OCI-LY7 (cell line): ENCODE data around the gene NOP16. TPM values are rescaled to one million over a fixed set of nuclear protein-coding genes. Genes with fewer than 3 reads are reported as not detected.

ENCODE experiments used
- BruUV-seq: library from RNA; stranded (reverse); fragments of 400-500 nt; replicated peaks from 2 replicates; lab custom pipeline; 2021; lab: Mats Ljungman, UMichigan
- CTCF ChIA-PET: fragments of 300-600 bp; sonication (Branson Sonifier 250); formaldehyde crosslinking; loops from one replicate; lab custom pipeline; 2022; ENCODE audit warnings: antibody characterized with exemption; ENCODE audit not compliant: unreplicated experiment; lab: Charles Lee
- POLR2A ChIA-PET: fragments of 300-600 bp; sonication (Branson Sonifier 250); formaldehyde crosslinking; loops from one replicate; lab custom pipeline; 2022; ENCODE audit warnings: antibody characterized with exemption; lab: Charles Lee
- DNase-seq: peaks from one replicate; pipeline ENCODE4 v3.0.0-alpha.2; 2015; ENCODE audit warnings: low spot score
- H2AFZ ChIP-seq: fragments of 200-600 bp; sonication (generic), shearing (Covaris generic); 2 replicates; pipeline ENCODE4 v1.6.1; 2014; ENCODE audit warnings: mild to moderate bottlenecking, antibody characterized with exemption, low read length, moderate library complexity
- H3K27ac ChIP-seq: fragments of 200-600 bp; sonication (generic); 2 replicates; pipeline ENCODE4 v1.5.1; 2014; ENCODE audit warnings: mixed run types, low read depth, mild to moderate bottlenecking, moderate library complexity, low read length, inconsistent platforms; ENCODE audit not compliant: poor library complexity, severe bottlenecking
- H3K36me3 ChIP-seq: fragments of 200-600 bp; sonication (generic); 2 replicates; pipeline ENCODE4 v1.6.1; 2014; ENCODE audit warnings: mild to moderate bottlenecking, antibody characterized with exemption, low read length, moderate library complexity, mixed read lengths; ENCODE audit not compliant: insufficient read depth
- H3K4me1 ChIP-seq: fragments of 200-600 bp; sonication (generic); 2 replicates; pipeline ENCODE4 v1.5.1; 2014; ENCODE audit warnings: mild to moderate bottlenecking, low read length; ENCODE audit not compliant: insufficient read depth, poor library complexity, severe bottlenecking
- H3K4me2 ChIP-seq: fragments of 200-600 bp; sonication (generic); 2 replicates; pipeline ENCODE4 v1.6.1; 2014; ENCODE audit warnings: mild to moderate bottlenecking, low read length
- H3K4me3 ChIP-seq: fragments of 200-600 bp; sonication (generic); 2 replicates; pipeline ENCODE4 v1.5.1; 2014; ENCODE audit warnings: mild to moderate bottlenecking, low read depth, low read length; ENCODE audit not compliant: poor library complexity, severe bottlenecking
- H3K79me2 ChIP-seq: fragments of 200-600 bp; sonication (generic); 2 replicates; pipeline ENCODE4 v1.6.1; 2016; ENCODE audit warnings: low read depth, mild to moderate bottlenecking, low read length, moderate library complexity, mixed read lengths; ENCODE audit not compliant: insufficient read depth
- H3K9me2 ChIP-seq: fragments of 200-600 bp; sonication (generic); 2 replicates; pipeline ENCODE4 v1.6.1; 2016; ENCODE audit warnings: mild to moderate bottlenecking, low read length, mixed read lengths; ENCODE audit not compliant: insufficient read depth
- H3K9me3 ChIP-seq: fragments of 200-600 bp; sonication (generic); 2 replicates; pipeline ENCODE4 v1.6.1; 2014; ENCODE audit warnings: mild to moderate bottlenecking, mixed run types, low read length, mixed read lengths
- H4K20me1 ChIP-seq: fragments of 200-600 bp; sonication (generic); 2 replicates; pipeline ENCODE4 v1.6.1; 2014; ENCODE audit warnings: mild to moderate bottlenecking, antibody characterized with exemption, low read length, moderate library complexity, mixed read lengths; ENCODE audit not compliant: insufficient read depth
- EZH2phosphoT487 ChIP-seq: fragments of 200-600 bp; sonication (generic); IDR thresholded peaks from 2 replicates; pipeline ENCODE4 v1.6.1; 2018; ENCODE audit warnings: low read depth, borderline replicate concordance, mild to moderate bottlenecking, mixed run types, antibody characterized with exemption, low read length, moderate library complexity, mixed read lengths
- intact Hi-C: fragments of 100-400 bp; cut with micrococcal nuclease; formaldehyde crosslinking; loops from one replicate; pipeline ENCODE4 v1.10.0; 2022; ENCODE audit not compliant: unreplicated experiment
- total RNA-seq, 2 experiments: library from RNA; depleted of rRNA in 1 of 2; stranded (reverse); fragments of >200 nt in 1 of 2; shearing (Covaris generic) in 1 of 2; gene quantifications; 2 replicates each; pipeline ENCODE4 v1.2.3, GENCODE V29; 2014 to 2022
- TF ChIP-seq, protein P1 (sequence below): fragments of 200-600 bp; sonication (generic); conservative IDR thresholded peaks from 2 replicates; pipeline ENCODE4 v1.5.1; 2014; ENCODE audit warnings: mild to moderate bottlenecking, antibody characterized with exemption, low read length, moderate library complexity, mixed read lengths

NOP16 gene
- total RNA-seq, 2 experiments from 2014 or later: 83.8 to 86.4 TPM

DNA sequence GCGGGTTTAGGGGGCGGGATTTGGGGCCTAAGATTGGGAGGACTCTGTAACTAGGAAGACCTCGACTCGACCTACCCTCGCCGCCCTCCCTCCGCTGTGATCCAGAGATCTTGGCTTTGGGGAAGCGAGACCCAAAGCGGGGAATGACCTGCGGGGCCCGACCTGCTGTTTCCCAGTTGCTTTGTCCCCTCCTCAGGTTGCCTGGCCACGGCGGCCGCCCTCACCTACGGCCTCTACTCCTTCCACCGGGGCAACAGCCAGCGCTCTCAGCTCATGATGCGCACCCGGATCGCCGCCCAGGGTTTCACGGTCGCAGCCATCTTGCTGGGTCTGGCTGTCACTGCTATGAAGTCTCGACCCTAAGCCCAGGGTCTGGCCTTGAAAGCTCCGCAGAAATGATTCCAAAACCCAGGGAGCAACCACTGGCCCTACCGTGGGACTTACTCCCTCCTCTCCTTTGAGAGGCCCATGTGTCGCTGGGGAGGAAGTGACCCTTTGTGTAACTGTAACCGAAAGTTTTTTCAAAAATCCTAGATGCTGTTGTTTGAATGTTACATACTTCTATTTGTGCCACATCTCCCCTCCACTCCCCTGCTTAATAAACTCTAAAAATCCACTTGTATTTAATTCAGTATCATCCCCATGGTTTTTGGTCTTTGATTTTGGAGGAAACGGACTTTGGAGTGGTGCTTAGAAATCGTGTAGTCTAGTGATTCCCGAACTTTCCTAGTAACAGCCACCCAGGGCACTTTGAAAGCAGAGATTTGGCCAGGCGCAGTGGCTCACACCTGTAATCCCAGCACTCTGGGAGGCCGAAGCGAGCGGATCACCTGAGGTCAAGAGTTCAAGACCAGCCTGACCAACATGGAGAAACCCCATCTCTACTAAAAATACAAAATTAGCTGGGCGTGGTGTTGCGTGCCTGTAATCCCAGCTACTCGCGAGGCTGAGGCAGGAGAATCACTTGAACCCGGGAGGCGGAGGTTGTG, 1.0 kb upstream of the NOP16 start:
- H2AFZ ChIP-seq: peak overlapping the region; percentile 43; the same call in 1 of the 2 replicates
- no peak for DNase-seq
- H3K36me3 ChIP-seq: peaks cover 72% of the 10 kb centered on the region
- H3K4me2 ChIP-seq: peak overlapping the region; percentile 72
- H3K27ac ChIP-seq: peak overlapping the region; percentile 86
- intact Hi-C loops: loop anchor here (2.0 to 10.0 kb wide), 2 partner anchors 59 to 155 kb away; partner anchors contain the start of genes FAF2 and SIMC1
- no peaks in the 10 kb centered on the region for H3K9me2 ChIP-seq
- peak overlapping the region; percentile 85 for H3K4me3 ChIP-seq
- H3K9me3 ChIP-seq: no peaks in the 10 kb centered on the region
- CTCF ChIA-PET: interaction anchor here (0.6 to 1.0 kb wide), 2 partner anchors 27 to 154 kb away, joined by 3 read pairs; no protein-coding TSS in a partner anchor
- BruUV-seq: TSS peak; percentile 99
- peaks cover 26% of the 10 kb centered on the region for H3K4me1 ChIP-seq
- TF ChIP-seq, protein P1, sequence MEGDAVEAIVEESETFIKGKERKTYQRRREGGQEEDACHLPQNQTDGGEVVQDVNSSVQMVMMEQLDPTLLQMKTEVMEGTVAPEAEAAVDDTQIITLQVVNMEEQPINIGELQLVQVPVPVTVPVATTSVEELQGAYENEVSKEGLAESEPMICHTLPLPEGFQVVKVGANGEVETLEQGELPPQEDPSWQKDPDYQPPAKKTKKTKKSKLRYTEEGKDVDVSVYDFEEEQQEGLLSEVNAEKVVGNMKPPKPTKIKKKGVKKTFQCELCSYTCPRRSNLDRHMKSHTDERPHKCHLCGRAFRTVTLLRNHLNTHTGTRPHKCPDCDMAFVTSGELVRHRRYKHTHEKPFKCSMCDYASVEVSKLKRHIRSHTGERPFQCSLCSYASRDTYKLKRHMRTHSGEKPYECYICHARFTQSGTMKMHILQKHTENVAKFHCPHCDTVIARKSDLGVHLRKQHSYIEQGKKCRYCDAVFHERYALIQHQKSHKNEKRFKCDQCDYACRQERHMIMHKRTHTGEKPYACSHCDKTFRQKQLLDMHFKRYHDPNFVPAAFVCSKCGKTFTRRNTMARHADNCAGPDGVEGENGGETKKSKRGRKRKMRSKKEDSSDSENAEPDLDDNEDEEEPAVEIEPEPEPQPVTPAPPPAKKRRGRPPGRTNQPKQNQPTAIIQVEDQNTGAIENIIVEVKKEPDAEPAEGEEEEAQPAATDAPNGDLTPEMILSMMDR: no peak
- TF ChIP-seq EZH2phosphoT487: no peak
- H4K20me1 ChIP-seq: peaks cover 23% of the 10 kb centered on the region
- POLR2A ChIA-PET: interaction anchor here (0.6 to 1.9 kb wide), 6 partner anchors 9 to 1066 kb away, joined by 3 to 8 read pairs (median 4); no protein-coding TSS in a partner anchor
- H3K79me2 ChIP-seq: peaks cover 55% of the 10 kb centered on the region

DNA sequence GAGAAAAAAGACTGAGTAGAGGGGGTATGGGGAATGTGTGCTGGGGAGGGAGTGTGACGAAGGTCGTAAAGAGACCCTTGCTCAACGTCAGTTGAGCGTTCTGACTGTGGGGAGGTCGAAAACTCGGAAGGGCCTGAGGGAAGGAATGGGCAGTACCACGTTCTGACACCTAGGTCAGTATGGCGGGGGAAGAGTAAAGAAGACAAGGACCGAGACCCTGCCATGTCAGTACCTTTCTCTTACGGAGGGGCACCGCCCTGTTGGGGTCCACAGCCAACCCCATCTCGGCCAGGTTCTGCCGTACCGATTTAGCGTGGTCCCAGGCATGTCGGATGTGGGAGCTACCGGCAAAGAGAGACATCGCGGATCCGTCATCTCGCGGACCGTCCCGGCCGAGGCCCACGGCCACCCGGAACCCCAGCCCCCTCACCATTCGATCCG, 375 bp downstream of the NOP16 start:
- Histone ChIP-seq H3K79me2 (peaks cover 55% of the 10 kb centered on the region), H4K20me1 (peaks cover 23% of the 10 kb centered on the region), H3K27ac (peak overlapping the region; percentile 86), H2AFZ (peak overlapping the region; percentile 89; the same call in 1 of the 2 replicates), H3K4me1 (peaks cover 26% of the 10 kb centered on the region), H3K4me3 (peak overlapping the region; percentile 85), H3K9me2 (no peaks in the 10 kb centered on the region), H3K4me2 (peak overlapping the region; percentile 98), H3K36me3 (peaks cover 74% of the 10 kb centered on the region), H3K9me3 (no peaks in the 10 kb centered on the region)
- peak; percentile 37 for DNase-seq
- CTCF ChIA-PET: no interaction called here
- TF ChIP-seq EZH2phosphoT487: no peak
- TF ChIP-seq, protein P1: no peak
- POLR2A ChIA-PET: interaction anchor here (0.8 to 1.9 kb wide), 4 partner anchors 26 to 147 kb away, joined by 3 to 5 read pairs (median 3); no protein-coding TSS in a partner anchor
- intact Hi-C loops: loop anchor here (2.0 to 10.0 kb wide), 2 partner anchors 61 to 153 kb away; partner anchors contain the start of genes FAF2 and SIMC1
- BruUV-seq: no TSS peak
